HG03159 (cell line): ENCODE data around the gene CTBP1.
A peak's percentile ranks its signal among the peaks of the same experiment; 100 is the strongest.
"Not testable (repeated sequence)": the region's sequence is repeated elsewhere in the genome, so short reads cannot be mapped to it uniquely, and the experiment has no call there.

Experiments
- ATAC-seq: cut with Tn5 transposase; IDR thresholded peaks from one replicate; pipeline ENCODE4 v1.9.1; 2021; ENCODE audit warnings: mild to moderate bottlenecking, moderate library complexity; ENCODE audit not compliant: unreplicated experiment

CTBP1 gene

DNA sequence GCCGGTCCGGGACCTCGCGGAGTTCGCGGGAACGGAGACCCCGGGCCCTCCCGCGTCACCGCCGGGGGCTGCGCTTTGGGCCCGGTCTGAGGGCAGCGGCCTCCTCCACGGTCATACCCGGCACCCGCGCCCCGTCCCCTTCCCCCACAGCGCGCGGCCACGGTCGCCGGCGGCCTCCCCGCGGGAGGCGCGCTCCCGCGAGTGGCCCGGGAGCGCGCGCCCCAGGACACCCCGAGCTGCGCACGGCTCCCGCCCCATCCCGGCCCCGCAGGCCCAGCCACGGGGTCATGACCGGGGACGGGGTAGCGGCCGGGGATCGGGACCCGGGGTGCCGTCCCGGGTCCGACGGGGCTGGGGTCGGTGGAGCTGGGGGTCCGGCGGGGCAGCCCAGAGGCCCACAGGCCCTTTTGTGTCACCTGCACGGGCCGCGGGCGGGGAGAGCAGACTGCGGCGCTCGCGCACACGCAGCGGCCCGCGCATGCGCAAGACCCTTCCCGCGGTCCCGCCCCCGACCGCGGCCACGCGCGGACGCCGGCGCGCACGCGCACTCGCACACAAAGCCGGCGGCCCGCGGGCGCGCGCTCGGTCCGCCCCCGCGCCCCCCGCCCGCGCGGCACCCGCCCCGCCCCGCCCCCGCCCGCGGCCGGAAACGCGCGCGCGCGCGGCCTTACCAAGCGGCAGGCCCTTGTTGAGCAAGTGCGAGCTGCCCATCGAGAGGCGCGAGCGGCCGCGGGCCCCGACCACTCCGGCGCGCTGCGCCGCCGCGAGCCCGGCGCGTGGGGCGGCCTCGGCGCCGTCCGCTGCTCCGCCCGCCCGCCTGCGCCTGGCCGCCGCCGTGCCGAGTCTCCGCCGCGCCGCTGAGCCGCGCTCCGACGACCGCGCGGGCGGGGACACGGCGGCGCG, at the start of gene CTBP1:
Gene CTBP1 (minus strand): TSS at position 886 of the 903 bp plus-strand sequence. CDS start 7,799 bp downstream, outside the sequence.
- peak; percentile 43 for ATAC-seq

DNA sequence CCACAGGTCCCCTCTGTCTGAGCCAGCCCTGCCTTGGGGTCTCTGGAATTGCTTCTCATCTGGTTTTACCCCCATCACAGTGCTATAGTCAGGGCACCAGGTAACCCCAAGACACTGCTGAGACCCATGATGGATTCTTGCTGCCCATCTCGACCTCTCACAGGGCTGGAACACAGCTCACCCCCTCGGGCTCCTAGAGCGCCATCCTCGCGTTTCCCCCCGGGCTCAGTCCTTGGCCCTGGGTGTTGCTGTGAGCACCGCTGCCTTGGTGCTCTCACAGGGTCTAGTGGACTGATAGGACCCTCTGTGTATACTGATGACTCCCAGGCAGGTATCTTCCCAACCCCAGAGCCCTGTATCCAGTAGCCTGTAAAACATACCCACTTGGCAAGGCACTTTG, 49.5 kb upstream of the CTBP1 start:
- ATAC-seq = no peak

DNA sequence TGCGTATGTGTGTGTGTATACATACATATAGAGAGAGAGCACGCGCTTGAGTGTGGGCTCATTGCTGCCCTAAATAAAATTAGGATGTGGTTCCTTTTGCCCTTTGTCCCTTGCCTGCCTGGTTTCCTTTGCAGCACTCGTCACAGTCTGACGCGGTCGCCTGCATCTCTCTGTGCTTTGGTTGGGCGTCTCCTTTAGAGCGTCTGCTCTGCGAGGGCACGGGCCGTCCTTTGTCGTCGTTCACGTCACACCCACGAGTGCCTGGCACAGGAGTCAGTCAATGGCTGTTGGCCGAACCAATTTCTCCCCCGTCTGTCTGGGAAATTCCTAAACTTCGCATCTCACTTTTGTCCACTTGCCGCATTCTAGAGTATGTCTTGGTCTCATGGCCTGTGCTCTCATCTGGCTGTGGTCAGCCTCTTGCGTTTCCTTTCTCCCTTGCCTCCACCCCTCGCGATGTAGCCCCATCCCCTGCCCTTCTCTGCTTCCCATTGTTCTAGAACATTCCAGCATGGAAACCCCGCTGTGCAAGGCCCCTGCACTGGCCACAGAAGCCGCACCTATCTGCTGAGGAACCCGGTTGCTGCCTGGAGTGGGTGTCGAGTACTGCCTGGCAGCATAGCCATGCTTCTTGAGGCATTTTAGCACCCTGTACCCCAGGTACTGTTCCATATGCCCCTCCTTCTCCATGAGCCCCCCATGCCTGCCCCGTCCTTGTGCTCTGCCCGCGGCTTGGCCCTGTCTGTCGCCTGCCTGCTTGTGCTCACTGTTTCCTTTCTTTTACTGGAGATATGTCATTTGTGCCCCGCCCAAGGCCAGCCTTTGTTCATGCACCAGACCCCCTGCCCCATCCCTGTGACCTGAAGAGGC, 48.8 kb upstream of the CTBP1 start:
- no peak for ATAC-seq

DNA sequence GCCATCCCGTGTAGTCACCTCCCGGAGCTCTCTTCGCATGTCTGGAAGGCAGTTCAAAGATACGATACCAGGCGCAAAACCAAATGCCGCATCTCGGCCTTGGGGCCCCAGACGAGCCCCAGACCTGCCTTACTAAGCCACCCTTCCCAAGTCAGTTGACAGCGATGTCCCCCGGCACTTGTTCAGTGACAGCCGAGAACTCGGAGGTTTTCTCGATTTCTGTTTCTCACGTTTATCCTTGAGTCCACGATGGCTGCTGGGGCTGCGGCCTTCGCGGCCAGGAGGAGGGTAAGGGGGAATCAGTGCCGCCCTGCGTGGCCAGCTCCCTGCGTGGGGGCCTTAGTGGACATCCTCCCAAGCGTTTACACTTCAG, 48.1 kb upstream of the CTBP1 start:
- no peak for ATAC-seq

DNA sequence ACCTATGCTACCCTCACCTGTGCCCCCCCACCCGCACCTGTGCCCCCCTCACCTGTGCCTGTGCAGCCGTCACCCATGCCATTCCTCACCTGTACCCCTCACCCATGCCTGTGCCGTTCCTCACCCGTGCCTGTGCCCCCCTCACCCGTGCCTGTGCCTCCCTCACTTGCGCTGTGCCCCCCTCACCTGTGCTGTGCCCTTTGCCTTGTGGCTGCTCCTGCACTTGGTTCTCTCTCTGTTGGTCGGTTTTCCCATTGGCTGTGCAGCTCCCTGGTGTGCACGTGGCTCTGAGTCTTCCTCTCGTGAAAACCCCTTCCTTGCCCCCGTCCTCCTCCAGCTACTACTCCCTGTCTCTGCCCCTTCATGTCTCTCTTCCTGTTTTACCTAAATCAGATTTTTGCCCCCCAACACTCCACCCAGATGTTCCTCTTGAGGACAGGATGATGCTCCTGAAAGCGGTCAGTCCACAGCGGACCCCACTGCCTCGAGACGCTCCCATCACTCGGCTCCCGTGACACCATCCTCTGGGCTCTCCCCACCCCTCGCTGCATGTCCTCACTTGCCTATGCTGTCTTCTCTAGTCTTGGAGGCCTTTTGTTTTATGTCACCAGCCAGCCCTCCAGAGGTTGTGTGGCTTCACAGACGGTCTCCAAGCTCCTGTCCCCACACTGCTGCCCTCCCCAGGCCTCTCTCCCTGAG, 47.5 kb upstream of the CTBP1 start:
- no peak for ATAC-seq

DNA sequence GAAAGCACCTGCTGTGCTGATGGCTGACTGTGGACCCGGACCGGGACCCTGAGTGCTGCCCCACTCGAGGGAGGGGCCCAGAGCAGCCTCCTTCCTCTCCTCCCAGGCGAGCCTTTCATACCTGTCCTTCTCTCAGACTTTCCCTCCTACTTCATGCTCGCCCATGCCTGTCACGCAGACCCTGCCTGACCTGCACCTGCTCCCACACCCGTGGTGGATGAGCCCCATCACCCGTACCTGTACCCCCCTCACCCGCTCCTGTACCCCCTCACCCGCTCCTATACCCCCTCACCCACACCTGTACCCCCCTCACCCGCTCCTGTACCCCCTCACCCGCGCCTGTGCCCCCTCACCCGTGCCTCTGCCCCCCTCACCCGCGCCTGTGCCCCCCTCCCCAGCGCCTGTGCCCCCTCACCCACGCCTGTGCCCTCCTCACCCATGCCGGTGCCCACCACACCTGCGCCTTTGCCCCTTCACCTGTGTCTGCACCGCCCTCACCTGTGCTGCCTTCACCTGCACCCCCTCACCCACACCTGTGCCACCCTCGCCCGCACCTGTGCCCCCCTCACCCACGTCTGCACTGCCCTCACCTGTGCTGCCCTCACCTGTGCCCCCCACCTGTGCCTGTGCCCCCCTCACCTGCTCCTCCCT, 46.6 kb upstream of the CTBP1 start:
- no peak for ATAC-seq

DNA sequence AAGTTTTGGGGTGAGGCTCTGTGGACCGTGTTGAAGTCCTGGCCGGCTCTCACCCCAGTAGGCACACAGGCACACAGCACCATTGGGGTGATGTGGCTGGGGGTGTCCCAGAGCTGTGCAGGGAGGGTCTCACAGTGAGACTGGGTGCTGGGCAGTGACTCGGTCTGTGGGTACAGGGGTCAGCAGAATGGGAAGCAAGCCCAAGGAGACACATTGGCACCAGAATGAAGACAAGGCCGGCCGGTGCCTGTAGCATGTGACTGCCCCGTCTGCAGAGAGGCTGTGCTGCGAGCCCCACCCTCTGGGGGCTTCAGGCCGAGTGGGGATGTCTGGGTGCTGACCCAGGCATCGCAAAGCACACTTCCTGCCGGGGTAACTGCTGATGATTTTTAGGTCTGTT, 46.0 kb upstream of the CTBP1 start:
- no peak for ATAC-seq

DNA sequence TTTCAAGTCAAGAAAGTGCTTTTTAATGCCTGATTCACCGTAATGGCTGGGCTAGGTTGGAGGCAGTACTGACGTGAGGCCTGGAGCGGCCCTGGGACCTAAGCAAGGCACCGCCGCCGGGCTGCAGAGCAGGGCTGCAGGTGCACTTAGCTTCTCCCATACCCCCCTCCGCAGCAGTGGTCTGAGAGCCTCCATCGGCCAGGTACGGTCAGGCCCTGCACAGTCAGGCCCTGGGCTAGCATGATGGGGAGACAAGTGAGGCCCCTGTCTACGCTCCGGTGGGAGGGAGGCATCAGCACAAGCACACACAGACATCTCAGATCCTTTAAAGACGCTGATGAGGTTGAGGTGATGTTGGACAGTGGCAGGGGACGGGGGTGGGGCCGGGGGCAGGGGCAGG, 45.5 kb upstream of the CTBP1 start:
- no peak for ATAC-seq

DNA sequence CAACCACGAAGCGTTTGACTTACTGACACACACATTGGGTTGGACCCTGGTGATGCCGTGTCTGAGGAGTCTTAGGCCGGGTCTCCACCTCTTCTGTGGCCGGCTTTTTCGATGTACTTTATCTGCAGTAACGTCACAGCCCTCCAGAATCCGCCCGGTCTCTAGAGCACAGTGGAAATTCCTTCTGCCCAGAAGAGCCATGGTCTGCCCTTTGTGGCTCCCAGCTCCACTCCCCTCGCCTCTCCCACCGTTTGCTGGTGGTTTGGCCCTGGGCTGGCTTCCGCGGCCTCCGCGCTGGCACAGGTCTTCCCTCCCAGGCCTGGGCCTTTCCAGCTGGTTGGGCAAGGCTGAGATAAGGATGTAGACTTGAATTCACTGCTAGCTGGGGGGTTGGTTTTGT, 45.1 kb upstream of the CTBP1 start:
- ATAC-seq = no peak

DNA sequence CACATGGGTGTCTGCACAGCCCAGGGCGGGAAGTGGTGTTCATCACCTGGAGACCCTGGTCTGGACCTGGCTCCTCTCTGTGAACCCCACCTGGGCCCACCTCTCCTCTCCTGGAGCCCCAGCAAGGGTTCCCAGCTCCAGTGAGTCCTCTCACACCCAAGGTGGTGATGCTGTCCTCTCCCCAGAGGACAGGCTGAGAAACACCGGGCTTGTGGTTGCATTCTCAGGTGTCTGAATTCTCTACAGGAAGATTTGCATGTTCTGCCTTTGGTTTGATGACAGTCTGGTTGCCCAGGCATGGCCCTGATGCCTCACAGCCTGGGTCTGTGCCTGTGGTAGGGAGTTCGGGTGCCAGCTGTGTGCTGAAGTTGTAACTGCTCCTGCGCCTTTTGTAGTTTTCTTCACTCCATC, 44.6 kb upstream of the CTBP1 start:
- ATAC-seq = no peak

DNA sequence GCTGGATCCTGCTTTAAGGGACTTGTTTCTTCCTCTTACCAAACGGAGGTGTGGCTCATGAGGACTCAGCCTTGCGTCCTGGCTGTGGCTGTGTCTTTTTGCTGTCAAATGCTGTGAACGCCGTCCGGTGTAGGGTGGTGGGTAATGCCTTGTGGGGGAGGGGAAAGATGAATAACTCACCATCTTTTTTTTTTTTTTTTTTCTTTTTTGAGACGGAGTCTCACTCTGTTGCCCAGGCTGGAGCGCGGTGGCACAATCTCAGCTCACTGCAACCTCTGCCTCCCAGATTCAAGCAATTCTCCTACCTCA, 43.7 kb upstream of the CTBP1 start:
- ATAC-seq = not testable (repeated sequence)

DNA sequence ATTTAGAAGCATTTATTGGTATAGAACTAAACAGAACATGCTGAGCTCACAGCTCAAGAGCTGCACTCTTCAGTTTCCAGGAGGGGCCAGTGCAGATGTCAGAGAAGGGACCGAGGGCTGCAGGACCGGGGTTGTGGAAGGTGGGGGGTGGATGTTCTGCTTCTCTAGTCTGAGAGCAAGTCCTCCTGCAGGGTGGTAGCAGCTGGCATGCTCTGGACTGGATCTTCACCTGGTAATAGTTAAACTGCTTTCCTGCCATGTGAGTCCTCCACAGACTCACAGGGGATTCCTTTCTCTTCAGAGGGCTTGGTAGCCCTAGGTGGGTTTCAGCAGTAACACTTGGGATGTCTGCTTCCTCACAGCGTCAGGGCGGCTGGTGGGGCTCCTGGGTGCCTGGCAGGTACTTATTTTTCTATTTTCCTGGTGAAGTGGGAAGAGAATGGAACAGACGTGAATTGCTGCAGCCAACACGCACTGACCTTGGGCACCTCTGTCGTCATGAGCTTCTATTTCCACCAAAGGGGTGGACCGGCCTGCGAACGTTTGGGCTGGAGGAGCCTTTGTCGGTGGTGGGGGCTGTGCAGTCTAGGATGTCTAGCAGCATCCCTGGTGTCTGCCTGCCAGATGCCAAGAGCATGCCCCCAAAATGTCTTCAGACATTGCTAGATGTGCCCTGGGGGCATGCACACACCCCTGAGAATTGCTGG, 43.2 kb upstream of the CTBP1 start:
- ATAC-seq = no peak

DNA sequence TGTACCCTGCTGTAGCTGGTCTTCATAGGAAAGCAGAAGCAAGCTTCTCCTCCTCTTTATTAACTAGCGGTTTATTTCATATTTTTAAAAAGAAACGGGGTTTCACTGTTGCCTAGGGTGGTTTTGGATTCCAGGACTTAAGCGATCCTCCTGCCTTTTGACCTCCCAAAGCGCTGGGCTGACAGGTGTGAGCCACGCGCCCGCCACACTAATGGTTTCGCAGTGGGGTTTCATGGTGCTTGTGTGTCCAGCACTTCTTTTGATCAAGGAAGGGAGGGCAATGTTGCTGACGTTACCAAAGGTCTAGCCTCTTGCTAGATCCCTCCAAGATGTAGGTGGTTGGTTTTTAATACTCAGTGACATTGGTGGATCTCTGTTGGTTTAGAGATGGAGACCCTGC, 42.2 kb upstream of the CTBP1 start:
- ATAC-seq = no peak

DNA sequence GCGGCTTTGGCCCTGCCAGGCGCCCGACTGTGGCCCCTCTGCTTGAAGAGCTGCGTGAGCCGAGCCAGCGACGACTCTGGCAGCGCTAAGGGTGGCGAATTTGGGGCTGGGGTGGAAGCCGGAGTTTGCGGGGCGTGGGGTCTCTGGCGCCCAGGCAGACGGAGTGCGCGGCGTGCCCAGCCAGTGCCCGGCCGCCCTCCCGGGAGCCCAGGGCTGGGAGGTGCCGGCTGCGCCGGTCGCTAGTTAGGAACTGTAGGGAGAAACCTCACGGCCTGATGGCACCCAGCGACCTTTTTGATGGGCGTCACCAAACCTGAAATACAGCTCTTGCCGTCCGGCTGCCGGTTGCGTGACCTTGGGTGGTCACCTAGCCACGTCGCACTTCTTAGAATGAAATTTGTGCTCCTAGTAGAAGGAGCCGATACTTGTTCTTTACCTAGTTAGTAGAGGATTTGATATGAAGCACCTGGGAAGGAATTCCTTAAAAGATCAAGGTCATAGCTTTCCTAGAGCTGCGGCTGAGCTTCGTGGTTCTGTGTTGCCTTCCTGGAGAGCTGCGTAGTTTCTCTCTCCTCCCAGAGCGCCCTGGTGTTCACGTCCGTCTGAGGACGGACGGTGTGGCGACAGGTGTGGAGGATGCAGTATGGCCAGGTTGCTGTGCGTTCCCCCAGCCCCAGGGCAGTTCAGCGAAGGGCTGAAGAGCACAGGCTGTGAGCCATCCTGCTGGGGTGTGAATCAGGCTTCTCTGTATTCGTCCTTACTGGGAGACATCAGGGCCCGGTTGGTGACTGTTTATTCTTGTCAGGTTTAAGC, 41.4 kb upstream of the CTBP1 start:
- ATAC-seq = peak; percentile 7

DNA sequence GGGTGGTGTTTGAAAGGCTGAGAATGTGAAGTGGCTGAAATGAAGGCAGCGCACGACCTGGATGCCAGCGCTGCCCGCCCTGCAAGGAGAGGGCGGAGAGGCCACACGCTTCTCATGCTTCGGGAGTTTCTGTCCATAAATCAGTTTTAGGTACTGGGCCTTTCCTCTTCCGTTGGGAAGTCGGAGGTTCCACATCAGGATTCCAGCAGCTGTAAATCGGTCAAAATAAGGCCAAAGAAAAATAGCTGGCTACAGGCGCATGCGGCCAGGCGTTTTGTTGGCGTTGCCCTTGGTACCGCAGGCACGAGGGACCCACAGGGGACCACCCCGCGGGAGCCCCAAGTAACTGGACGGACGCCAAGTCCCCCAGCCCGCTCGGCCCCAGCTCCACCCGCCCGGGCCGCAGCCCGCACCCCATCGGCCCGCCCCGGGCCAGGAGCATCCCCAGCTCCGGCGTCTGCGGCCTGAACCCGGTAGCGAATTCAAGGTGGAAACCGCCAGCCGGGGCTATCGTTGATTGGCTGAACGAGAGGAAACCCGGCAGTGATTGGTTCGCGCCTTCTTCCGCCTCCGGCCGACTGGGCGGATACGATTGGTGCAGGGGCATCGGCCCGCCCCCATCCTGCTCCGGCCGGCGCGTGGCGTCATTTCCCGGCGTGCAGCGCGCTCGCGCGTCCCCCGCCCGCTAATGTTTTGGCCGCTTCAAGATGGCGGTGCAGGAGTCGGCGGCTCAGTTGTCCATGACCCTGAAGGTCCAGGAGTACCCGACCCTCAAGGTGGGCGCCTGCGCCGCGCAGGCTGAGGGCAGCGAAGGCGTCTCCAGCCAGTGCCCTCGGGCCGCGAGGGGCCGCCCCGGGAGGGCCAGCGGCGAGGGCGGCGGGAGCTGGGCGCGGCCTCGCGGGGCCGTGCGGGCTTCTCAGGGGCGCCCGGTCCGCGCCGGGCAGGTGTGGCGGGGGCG, 40.6 kb upstream of the CTBP1 start, which contains the start of gene MAEA:
Gene MAEA (plus strand): TSS at position 685 of the 958 bp plus-strand sequence. CDS start 23 bp downstream, at position 708.
- peak; percentile 96 for ATAC-seq

DNA sequence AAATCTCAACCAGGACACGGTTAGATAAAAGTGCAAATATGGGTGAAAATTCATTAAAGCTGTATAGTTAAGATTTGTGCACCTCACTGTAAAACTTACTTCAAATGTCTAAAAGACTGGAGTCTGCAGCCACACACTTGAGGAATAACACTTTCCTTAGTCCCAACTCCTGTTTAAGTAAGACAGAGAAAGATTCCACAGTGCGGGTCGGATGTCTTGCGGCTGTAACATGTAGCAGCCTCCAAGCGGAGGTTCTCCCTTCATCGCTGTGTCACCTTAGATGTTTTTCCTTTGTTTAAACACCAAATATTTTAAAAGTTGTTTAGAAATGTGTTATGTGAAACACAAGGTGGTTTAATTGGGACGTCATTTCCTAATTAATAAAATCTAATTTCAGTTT, 39.9 kb upstream of the CTBP1 start:
- ATAC-seq = no peak

DNA sequence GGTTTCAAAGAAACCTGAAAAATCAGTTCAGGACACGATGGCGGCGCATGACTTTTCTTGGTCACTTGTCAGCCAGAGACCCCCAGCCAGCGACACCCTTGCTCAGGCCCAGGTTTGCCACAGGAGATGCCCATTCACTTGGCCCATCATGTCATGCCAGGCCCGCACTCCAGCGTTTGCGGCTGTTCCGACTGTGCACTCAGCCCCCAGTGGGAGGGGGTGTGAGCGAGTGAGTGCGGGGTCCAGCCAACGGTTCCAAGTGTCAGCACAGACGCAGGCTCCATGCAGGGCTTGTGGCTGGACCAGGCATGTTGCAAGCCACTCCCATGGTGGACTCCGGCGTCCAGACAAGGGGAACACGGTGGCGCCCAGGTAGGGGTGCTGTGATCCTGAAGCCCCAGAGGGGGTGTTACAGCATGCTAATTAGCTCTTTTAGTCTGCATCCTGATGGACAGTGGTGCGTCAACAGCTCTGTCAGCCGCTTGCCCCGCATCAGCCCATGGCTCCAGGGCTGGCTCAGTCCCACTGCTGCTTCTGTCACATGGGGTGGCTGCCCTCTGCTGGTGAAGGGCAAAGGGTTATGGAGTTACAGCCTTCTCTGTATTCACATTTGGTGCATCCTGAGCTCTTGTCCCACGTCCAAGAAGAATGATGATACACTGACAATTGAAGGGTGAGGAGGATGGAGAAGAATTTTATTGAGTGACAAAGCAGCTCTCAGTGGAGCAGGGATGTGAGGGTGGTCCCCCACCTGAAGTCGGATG, 37.0 kb upstream of the CTBP1 start:
- ATAC-seq = no peak
